ENCODE results near the gene GCLM.

- TF ChIP-seq SIN3A (IDR thresholded peaks at IDR 0.05; ENCODE audit: borderline replicate concordance, insufficient read depth, low read length) (no peak), POLR2AphosphoS5 (IDR thresholded peaks at IDR 0.05; ENCODE audit: low read depth, low read length) (no peak)
Observed at GRCh38 chr1:93958032-93958725, 48.9 kb upstream of the GCLM start.

Measured in PFSK-1 (cell line).